ENCODE measurements around the gene NDUFA5.

DNA sequence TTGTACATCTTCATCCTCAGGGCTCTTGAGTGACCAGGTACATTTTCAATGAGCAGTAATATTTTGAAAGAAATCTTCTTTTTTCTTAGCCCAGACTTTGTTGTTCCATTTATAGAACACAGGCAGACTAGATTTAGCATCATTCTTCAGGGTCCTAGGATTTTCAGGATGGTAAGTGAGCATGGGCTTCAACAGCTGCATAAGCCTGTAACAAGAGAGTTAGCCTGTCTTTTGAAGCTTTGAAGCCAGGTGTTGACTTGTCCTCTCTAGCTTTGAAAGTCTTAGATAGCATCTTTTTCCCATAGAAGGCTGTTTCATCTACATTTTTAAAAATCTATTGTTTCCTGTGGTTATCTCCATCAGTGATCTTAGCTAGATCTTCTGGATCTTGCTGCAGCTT, 4.5 kb upstream of the NDUFA5 start:
- TF ChIP-seq CTCF (IDR thresholded peaks at IDR 0.05) (no peak), ZNF423 (CRISPR knock-in tag; IDR thresholded peaks at IDR 0.05) (no peak), ZNF121 (CRISPR knock-in tag; IDR thresholded peaks at IDR 0.05) (no peak), ZNF263 (CRISPR knock-in tag; IDR thresholded peaks at IDR 0.05; ENCODE audit: low read depth) (no peak), TP53 (CRISPR knock-in tag; IDR thresholded peaks at IDR 0.05) (no peak), NR3C1 (CRISPR knock-in tag; conservative IDR thresholded peaks at IDR 0.05; ENCODE audit: low read depth) (no peak), E2F4 (CRISPR knock-in tag; IDR thresholded peaks at IDR 0.05; ENCODE audit: borderline replicate concordance, low read depth) (no peak), FOXP1 (CRISPR knock-in tag; IDR thresholded peaks at IDR 0.05; ENCODE audit: borderline replicate concordance) (no peak)
- TF ChIP-seq, protein P1, sequence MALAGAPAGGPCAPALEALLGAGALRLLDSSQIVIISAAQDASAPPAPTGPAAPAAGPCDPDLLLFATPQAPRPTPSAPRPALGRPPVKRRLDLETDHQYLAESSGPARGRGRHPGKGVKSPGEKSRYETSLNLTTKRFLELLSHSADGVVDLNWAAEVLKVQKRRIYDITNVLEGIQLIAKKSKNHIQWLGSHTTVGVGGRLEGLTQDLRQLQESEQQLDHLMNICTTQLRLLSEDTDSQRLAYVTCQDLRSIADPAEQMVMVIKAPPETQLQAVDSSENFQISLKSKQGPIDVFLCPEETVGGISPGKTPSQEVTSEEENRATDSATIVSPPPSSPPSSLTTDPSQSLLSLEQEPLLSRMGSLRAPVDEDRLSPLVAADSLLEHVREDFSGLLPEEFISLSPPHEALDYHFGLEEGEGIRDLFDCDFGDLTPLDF (CRISPR knock-in tag; IDR thresholded peaks at IDR 0.05) = no peak
- TF ChIP-seq, protein P2, sequence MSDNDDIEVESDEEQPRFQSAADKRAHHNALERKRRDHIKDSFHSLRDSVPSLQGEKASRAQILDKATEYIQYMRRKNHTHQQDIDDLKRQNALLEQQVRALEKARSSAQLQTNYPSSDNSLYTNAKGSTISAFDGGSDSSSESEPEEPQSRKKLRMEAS (CRISPR knock-in tag; IDR thresholded peaks at IDR 0.05) = no peak
